NK-92 treated with Interleukin-12 subunit alpha and Interleukin-12 subunit beta, amount 100 ng/mL, for 24 hours (cell line): ENCODE results near the gene SLC36A3.
A peak's percentile ranks its signal among the peaks of the same experiment; 100 is the strongest.
"Not testable (repeated sequence)": the region's sequence is repeated elsewhere in the genome, so short reads cannot be mapped to it uniquely, and the experiment has no call there.

Experiments
- DNase-seq: peaks from one replicate; lab custom pipeline; 2025; lab: John Stamatoyannopoulos, UW

The SLC36A3 gene

GRCh38 chr5:151259931-151260330, 43.6 kb downstream of the SLC36A3 start:
- no peak for DNase-seq

- DNase-seq, result no peak
Measured at GRCh38 chr5:151258816-151259215, 44.8 kb downstream of the SLC36A3 start.

- no peak for DNase-seq
Measured at GRCh38 chr5:151258201-151258611, 45.4 kb downstream of the SLC36A3 start.

- no peak for DNase-seq
Measured at GRCh38 chr5:151257731-151258181, 45.8 kb downstream of the SLC36A3 start.

GRCh38 chr5:151255621-151256286, 47.8 kb downstream of the SLC36A3 start:
- no peak for DNase-seq

- not testable (repeated sequence) for DNase-seq
Measured at GRCh38 chr5:151254990-151255389, 48.6 kb downstream of the SLC36A3 start.

- DNase-seq, result no peak
Measured at GRCh38 chr5:151254556-151254955, 49.0 kb downstream of the SLC36A3 start.

GRCh38 chr5:151253605-151253950, 50.0 kb downstream of the SLC36A3 start:
- no peak for DNase-seq

GRCh38 chr5:151252762-151253604, 50.6 kb downstream of the SLC36A3 start, which contains the start of gene GM2A:
Gene GM2A, plus strand, starts transcription at chr5:151253185. Its CDS starts 32 bp downstream, at chr5:151253217.
- DNase-seq, result peak; percentile 99

GRCh38 chr5:151251621-151252020, 51.9 kb downstream of the SLC36A3 start:
- DNase-seq, result no peak

GRCh38 chr5:151251001-151251551, 52.5 kb downstream of the SLC36A3 start:
- DNase-seq, result peak; percentile 71

GRCh38 chr5:151250346-151251000, 53.1 kb downstream of the SLC36A3 start:
- no peak for DNase-seq

- no peak for DNase-seq
Measured at GRCh38 chr5:151249281-151249680, 54.3 kb downstream of the SLC36A3 start.

GRCh38 chr5:151248651-151249050, 54.9 kb downstream of the SLC36A3 start:
- no peak for DNase-seq

GRCh38 chr5:151245680-151246219, 57.8 kb downstream of the SLC36A3 start:
- no peak for DNase-seq

- DNase-seq, result no peak
Measured at GRCh38 chr5:151244206-151244605, 59.4 kb downstream of the SLC36A3 start.

GRCh38 chr5:151243564-151243963, 60.0 kb downstream of the SLC36A3 start:
- DNase-seq, result no peak

- no peak for DNase-seq
Measured at GRCh38 chr5:151243127-151243526, 60.4 kb downstream of the SLC36A3 start.

- DNase-seq, result no peak
Measured at GRCh38 chr5:151240924-151241635, 62.5 kb downstream of the SLC36A3 start.

- not testable (repeated sequence) for DNase-seq
Measured at GRCh38 chr5:151240268-151240835, 63.2 kb downstream of the SLC36A3 start.

GRCh38 chr5:151239237-151239861, 64.2 kb downstream of the SLC36A3 start:
- DNase-seq, result peak; percentile 40
